Lower leg skin (tissue), 3 donors: Measurements from ENCODE around the gene SCAANT1.

Source experiments
- CTCF ChIP-seq, 3 donors: fragments of 450-650 bp; IDR thresholded peaks; one replicate each; pipeline ENCODE4 v1.5.1; 2016; ENCODE audit warnings: antibody characterized with exemption in 3 of 3, mild to moderate bottlenecking in 3 of 3, moderate library complexity in 2 of 3
- POLR2A ChIP-seq, 2 donors: fragments of 450-650 bp; IDR thresholded peaks; one replicate each; pipeline ENCODE4 v1.6.1; 2016 to 2017; ENCODE audit warnings: antibody characterized with exemption in 2 of 2, mild to moderate bottlenecking in 1 of 2, moderate library complexity in 1 of 2

- TF ChIP-seq CTCF (IDR thresholded peaks at IDR 0.05) (no peak), POLR2A (IDR thresholded peaks at IDR 0.05) (no peak)
Observed at GRCh38 chr3:63949005-63949404, 36.8 kb upstream of the SCAANT1 start.
